Ishikawa (cell line): ENCODE measurements around the gene ANP32A.

Experiments
- CREB1 ChIP-seq: IDR thresholded peaks from 2 replicates; pipeline ENCODE4 v1.6.1; 2012; ENCODE audit warnings: low read depth
- EP300 ChIP-seq: IDR thresholded peaks from 2 replicates; pipeline ENCODE4 v1.6.1; 2012; ENCODE audit warnings: borderline replicate concordance
- NFIC ChIP-seq: IDR thresholded peaks from 2 replicates; pipeline ENCODE4 v1.6.1; 2012
- ZBTB7A ChIP-seq: IDR thresholded peaks from 2 replicates; pipeline ENCODE4 v1.6.1; 2012; ENCODE audit warnings: low read depth
- TF ChIP-seq, protein P1 (sequence below): IDR thresholded peaks from 2 replicates; pipeline ENCODE4 v1.6.1; 2012
- TF ChIP-seq, protein P2 (sequence below): IDR thresholded peaks from 2 replicates; pipeline ENCODE4 v1.6.1; 2012; ENCODE audit warnings: low read depth, mild to moderate bottlenecking

DNA sequence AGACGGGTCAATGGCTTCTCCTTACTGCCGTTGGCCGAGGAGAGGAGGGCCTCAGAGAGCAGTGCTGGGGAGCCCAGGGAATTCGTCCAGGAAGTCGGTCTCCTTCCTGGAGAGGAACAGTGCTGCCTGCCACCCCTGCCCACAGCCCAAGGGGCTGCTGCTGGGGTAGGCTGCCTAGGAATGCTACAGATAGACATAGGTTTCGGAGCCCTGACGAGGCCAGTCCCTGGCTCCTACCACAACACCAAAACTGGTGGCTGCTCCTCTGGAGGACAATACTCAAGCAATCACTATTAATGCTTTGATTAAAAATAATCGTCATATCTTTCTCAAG, 30.5 kb downstream of the ANP32A start:
- TF ChIP-seq, protein P1, sequence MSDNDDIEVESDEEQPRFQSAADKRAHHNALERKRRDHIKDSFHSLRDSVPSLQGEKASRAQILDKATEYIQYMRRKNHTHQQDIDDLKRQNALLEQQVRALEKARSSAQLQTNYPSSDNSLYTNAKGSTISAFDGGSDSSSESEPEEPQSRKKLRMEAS: no peak
- no peak for TF ChIP-seq EP300
- no peak for TF ChIP-seq ZBTB7A
- TF ChIP-seq, protein P2, sequence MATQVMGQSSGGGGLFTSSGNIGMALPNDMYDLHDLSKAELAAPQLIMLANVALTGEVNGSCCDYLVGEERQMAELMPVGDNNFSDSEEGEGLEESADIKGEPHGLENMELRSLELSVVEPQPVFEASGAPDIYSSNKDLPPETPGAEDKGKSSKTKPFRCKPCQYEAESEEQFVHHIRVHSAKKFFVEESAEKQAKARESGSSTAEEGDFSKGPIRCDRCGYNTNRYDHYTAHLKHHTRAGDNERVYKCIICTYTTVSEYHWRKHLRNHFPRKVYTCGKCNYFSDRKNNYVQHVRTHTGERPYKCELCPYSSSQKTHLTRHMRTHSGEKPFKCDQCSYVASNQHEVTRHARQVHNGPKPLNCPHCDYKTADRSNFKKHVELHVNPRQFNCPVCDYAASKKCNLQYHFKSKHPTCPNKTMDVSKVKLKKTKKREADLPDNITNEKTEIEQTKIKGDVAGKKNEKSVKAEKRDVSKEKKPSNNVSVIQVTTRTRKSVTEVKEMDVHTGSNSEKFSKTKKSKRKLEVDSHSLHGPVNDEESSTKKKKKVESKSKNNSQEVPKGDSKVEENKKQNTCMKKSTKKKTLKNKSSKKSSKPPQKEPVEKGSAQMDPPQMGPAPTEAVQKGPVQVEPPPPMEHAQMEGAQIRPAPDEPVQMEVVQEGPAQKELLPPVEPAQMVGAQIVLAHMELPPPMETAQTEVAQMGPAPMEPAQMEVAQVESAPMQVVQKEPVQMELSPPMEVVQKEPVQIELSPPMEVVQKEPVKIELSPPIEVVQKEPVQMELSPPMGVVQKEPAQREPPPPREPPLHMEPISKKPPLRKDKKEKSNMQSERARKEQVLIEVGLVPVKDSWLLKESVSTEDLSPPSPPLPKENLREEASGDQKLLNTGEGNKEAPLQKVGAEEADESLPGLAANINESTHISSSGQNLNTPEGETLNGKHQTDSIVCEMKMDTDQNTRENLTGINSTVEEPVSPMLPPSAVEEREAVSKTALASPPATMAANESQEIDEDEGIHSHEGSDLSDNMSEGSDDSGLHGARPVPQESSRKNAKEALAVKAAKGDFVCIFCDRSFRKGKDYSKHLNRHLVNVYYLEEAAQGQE: no peak
- TF ChIP-seq NFIC: no peak
- TF ChIP-seq CREB1: no peak
